Panc1 (cell line): Measurements from ENCODE around the gene HNRNPA1. TPM values are rescaled to one million over a fixed set of nuclear protein-coding genes. Genes with fewer than 3 reads are reported as not detected.
"Not testable (repeated sequence)": the region's sequence is repeated elsewhere in the genome, so short reads cannot be mapped to it uniquely, and the experiment has no call there.

Experiments
- ATAC-seq: fragments of 200-7000 bp; cut with Tn5 transposase; 2 replicates; pipeline ENCODE4 v1.9.1; 2020; ENCODE audit warnings: mild to moderate bottlenecking, moderate library complexity
- BruUV-seq: library from RNA; stranded (reverse); fragments of 400-500 nt; replicated peaks from 2 replicates; lab custom pipeline; 2021; lab: Mats Ljungman, UMichigan
- CTCF ChIA-PET: fragments of 300-600 bp; sonication (Branson Sonifier 250); formaldehyde crosslinking; loops from one replicate; lab custom pipeline; 2022; ENCODE audit warnings: antibody characterized with exemption; lab: Charles Lee
- POLR2A ChIA-PET: fragments of 300-600 bp; sonication (Branson Sonifier 250); formaldehyde crosslinking; loops from one replicate; lab custom pipeline; 2022; ENCODE audit warnings: antibody characterized with exemption; lab: Charles Lee
- DNase-seq: peaks from one replicate; pipeline ENCODE4 v3.0.0-alpha.2; 2010; ENCODE audit warnings: low read depth, low spot score
- H3K27ac ChIP-seq: 2 replicates; pipeline ENCODE4 v1.5.1; 2011; ENCODE audit warnings: mild to moderate bottlenecking, low read length, inconsistent platforms
- H3K27me3 ChIP-seq: fragments of 200-500 bp; sonication (Bioruptor generic); 2 replicates; pipeline ENCODE4 v1.6.0; 2014; ENCODE audit warnings: low read length, inconsistent platforms; ENCODE audit not compliant: control insufficient read depth, insufficient read depth
- H3K36me3 ChIP-seq: fragments of 200-500 bp; sonication (Bioruptor generic); 2 replicates; pipeline ENCODE4 v1.5.1; 2014; ENCODE audit warnings: inconsistent platforms, mild to moderate bottlenecking, low read length, moderate library complexity; ENCODE audit not compliant: control insufficient read depth, insufficient read depth
- H3K4me1 ChIP-seq: 2 replicates; pipeline ENCODE4 v1.5.1; 2011; ENCODE audit warnings: inconsistent platforms, mild to moderate bottlenecking, low read length, moderate library complexity; ENCODE audit not compliant: control insufficient read depth, insufficient read depth
- H3K4me3 ChIP-seq, 2 experiments: 2 replicates each; pipeline ENCODE4 v1.5.1; 2011 to 2012; ENCODE audit warnings: low read depth in 2 of 2, low read length in 2 of 2, mild to moderate bottlenecking in 2 of 2, inconsistent platforms in 1 of 2, moderate library complexity in 1 of 2
- H3K9me3 ChIP-seq: fragments of 200-500 bp; sonication (Bioruptor generic); 2 replicates; pipeline ENCODE4 v1.5.1; 2014; ENCODE audit warnings: low read depth, mild to moderate bottlenecking, inconsistent platforms, low read length, moderate library complexity; ENCODE audit not compliant: control insufficient read depth, insufficient read depth
- CTCF ChIP-seq: fragments of 450-650 bp; IDR thresholded peaks from 2 replicates; pipeline ENCODE4 v1.5.1; 2017; ENCODE audit warnings: mild to moderate bottlenecking
- POLR2AphosphoS5 ChIP-seq: IDR thresholded peaks from 2 replicates; pipeline ENCODE4 v1.6.1; 2012; ENCODE audit warnings: mild to moderate bottlenecking, low read depth, low read length, moderate library complexity
- REST ChIP-seq, 2 experiments: IDR thresholded peaks; 2 replicates each; pipeline ENCODE4 v1.6.1; 2011 to 2012; ENCODE audit warnings: low read depth in 2 of 2, control low read depth in 1 of 2, low read length in 1 of 2, mild to moderate bottlenecking in 1 of 2, moderate library complexity in 1 of 2; ENCODE audit not compliant: insufficient read depth in 1 of 2
- SIN3A ChIP-seq: IDR thresholded peaks from 2 replicates; pipeline ENCODE4 v1.6.1; 2012; ENCODE audit warnings: low read depth, mild to moderate bottlenecking, low read length, moderate library complexity, borderline replicate concordance; ENCODE audit not compliant: insufficient read depth
- TCF7L2 ChIP-seq: IDR thresholded peaks from 2 replicates; pipeline ENCODE4 v1.6.1; 2011; ENCODE audit warnings: mild to moderate bottlenecking, low read depth, low read length, inconsistent platforms
- in situ Hi-C: cut with HindIII; loops from 2 replicates; pipeline ENCODE4 v1.10.0; 2016; ENCODE audit warnings: low sequenced_read_pairs, low pct_unique_long_range_greater_than_20kb
- intact Hi-C: fragments of 100-400 bp; cut with micrococcal nuclease; formaldehyde crosslinking; loops from one replicate; pipeline ENCODE4 v1.10.0; 2022; ENCODE audit not compliant: unreplicated experiment
- total RNA-seq: library from RNA; stranded (reverse); gene quantifications from one replicate; pipeline ENCODE4 v1.2.1, GENCODE V29; 2021; ENCODE audit not compliant: unreplicated experiment

HNRNPA1 gene
- total RNA-seq, 1 experiment from 2014 or later, result 689 TPM

GRCh38 chr12:54325442-54326109 is 45.0 kb downstream of the HNRNPA1 start:
- in situ Hi-C loops, result not testable (repeated sequence)

GRCh38 chr12:54328595-54329337 is 48.2 kb downstream of the HNRNPA1 start:
- Histone ChIP-seq H3K4me3 (no peak overlapping the region), H3K36me3 (peaks cover 3% of the 10 kb centered on the region), H3K4me1 (peaks cover 24% of the 10 kb centered on the region), H3K27me3 (no peaks in the 10 kb centered on the region), H3K9me3 (no peaks in the 10 kb centered on the region), H3K27ac (peak overlapping the region; percentile 3; the same call in 1 of the 2 replicates)
- TF ChIP-seq REST (IDR thresholded peaks at IDR 0.05; ENCODE audit: insufficient read depth in 1 of 2, low read depth in 2 of 2, low read length in 1 of 2) (no peak), CTCF (no peak), SIN3A (no peak), TCF7L2 (no peak), POLR2AphosphoS5 (no peak)
- no peak for DNase-seq
- no TSS peak for BruUV-seq
- ChIA-PET POLR2A (interaction anchor here (0.6 to 0.7 kb wide), 3 partner anchors 42 to 782 kb away, joined by 3 to 4 read pairs (median 4); no protein-coding TSS in a partner anchor), CTCF (no interaction called here)
- ATAC-seq, result no peak
- intact Hi-C loops (no loop called here), in situ Hi-C loops (no loop called here)

More at GRCh38 chr12:54325442-54326109, 45.0 kb downstream of the HNRNPA1 start:
- peaks cover 24% of the 10 kb centered on the region for H3K4me1 ChIP-seq
- not testable (repeated sequence) for H3K36me3 ChIP-seq, H3K27me3 ChIP-seq, DNase-seq, ATAC-seq, H3K9me3 ChIP-seq
- H3K4me3 ChIP-seq, result peak overlapping the region; percentile 93 to 98
- BruUV-seq, result TSS peak; percentile 96
- intact Hi-C loops, result loop anchor here (2.0 kb wide), 1 partner anchor 37 kb away; no protein-coding TSS in a partner anchor
- POLR2A ChIA-PET, result interaction anchor here (0.6 to 1.2 kb wide), 10 partner anchors 29 to 1485 kb away, joined by 3 to 21 read pairs (median 5); partner anchors contain the start of genes CBX5 and HNRNPA1
- CTCF ChIA-PET, result interaction anchor here (0.6 to 1.7 kb wide), 26 partner anchors 8 to 535 kb away, joined by 3 to 23 read pairs (median 6); partner anchors contain the start of genes CBX5, HNRNPA1 and NFE2
- peak overlapping the region; percentile 94 for H3K27ac ChIP-seq
